GM19035 (cell line): ENCODE data around the gene MTPN.

Experiments used
- ATAC-seq: cut with Tn5 transposase; IDR thresholded peaks from one replicate; pipeline ENCODE4 v1.9.1; 2021; ENCODE audit not compliant: unreplicated experiment

Gene MTPN

GRCh38 chr7:135889823-135890222, 87.3 kb downstream of the MTPN start:
- no peak for ATAC-seq

- ATAC-seq, result no peak
Measured at GRCh38 chr7:135888740-135889139, 88.4 kb downstream of the MTPN start.

- no peak for ATAC-seq
Measured at GRCh38 chr7:135886345-135887132, 90.6 kb downstream of the MTPN start.

- ATAC-seq, result no peak
Measured at GRCh38 chr7:135884495-135885232, 92.5 kb downstream of the MTPN start.

GRCh38 chr7:135879233-135879632, 97.9 kb downstream of the MTPN start:
- ATAC-seq, result no peak

GRCh38 chr7:135878284-135878683, 98.9 kb downstream of the MTPN start:
- no peak for ATAC-seq

- no peak for ATAC-seq
Measured at GRCh38 chr7:135877805-135878204, 99.4 kb downstream of the MTPN start.
